ENCODE measurements around the gene CENPV.
"Not testable (repeated sequence)": the region's sequence is repeated elsewhere in the genome, so short reads cannot be mapped to it uniquely, and the experiment has no call there.

Gene CENPV

GRCh38 chr17:16306211-16306610 lies 47.1 kb downstream of the CENPV start:
- DNase-seq, result no peak

- DNase-seq, result no peak
These were observed 48.4 kb downstream of the CENPV start for GRCh38 chr17:16304830-16305229.

GRCh38 chr17:16302856-16303255 lies 50.4 kb downstream of the CENPV start:
- no peak for DNase-seq

GRCh38 chr17:16301963-16302855 lies 51.1 kb downstream of the CENPV start:
- DNase-seq, result no peak

GRCh38 chr17:16300554-16300953 lies 52.7 kb downstream of the CENPV start:
- DNase-seq, result no peak

- no peak for DNase-seq
These were observed 55.1 kb downstream of the CENPV start for GRCh38 chr17:16298140-16298662.

- DNase-seq, result no peak
These were observed 55.7 kb downstream of the CENPV start for GRCh38 chr17:16297367-16298139.

GRCh38 chr17:16296072-16296471 lies 57.2 kb downstream of the CENPV start:
- DNase-seq, result not testable (repeated sequence)

GRCh38 chr17:16294560-16294959 lies 58.7 kb downstream of the CENPV start:
- no peak for DNase-seq

GRCh38 chr17:16293931-16294330 lies 59.3 kb downstream of the CENPV start:
- no peak for DNase-seq

All from NCI-H2107 (cell line).